ENCODE measurements around the gene GRK5.

DNA sequence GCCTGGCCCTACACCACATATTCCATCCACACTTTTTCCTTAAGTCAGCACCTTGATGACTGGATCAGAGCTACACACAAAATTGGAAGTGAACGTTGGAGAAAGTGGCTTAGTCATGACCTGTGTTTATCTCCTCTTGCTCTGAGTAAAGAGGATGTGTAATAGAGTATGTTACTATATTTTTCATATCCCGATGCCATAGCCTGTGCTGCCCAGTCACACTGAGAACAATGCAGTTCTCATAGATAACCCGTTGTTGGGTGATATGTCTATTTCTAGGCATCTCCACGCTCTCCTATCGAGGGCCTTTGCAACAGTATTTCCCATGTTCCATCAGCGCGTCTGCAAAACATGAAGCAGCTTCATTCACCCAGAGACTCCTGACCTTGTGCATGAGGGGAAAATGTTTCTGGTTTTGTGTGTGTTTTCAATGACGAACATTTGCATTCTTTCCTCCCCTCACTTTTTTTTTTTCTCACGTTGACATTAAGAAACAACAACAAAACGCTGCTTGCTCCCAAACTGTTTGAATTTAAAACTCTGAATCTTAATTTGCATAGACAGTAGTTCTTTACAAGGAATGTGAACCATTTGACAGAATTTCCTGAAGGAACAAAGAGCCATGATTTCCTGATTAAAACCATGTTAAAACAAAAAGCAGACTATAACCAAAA is 43.4 kb downstream of the GRK5 start:
- no peak for TF ChIP-seq GATA3 (IDR thresholded peaks at IDR 0.05; ENCODE audit: low read depth, low read length)
- no peak for TF ChIP-seq GATA2 (IDR thresholded peaks at IDR 0.05; ENCODE audit: low read depth, low read length)

Measured in SH-SY5Y (cell line).